GM23248 (cell line): ENCODE data around the gene CDC73. TPM values are rescaled to one million over a fixed set of nuclear protein-coding genes. Genes with fewer than 3 reads are reported as not detected.

Experiments
- DNase-seq: peaks from one replicate; pipeline ENCODE4 v3.0.0-alpha.2; 2015
- H2AFZ ChIP-seq: fragments of 200-600 bp; sonication (generic); 2 replicates; pipeline ENCODE4 v1.6.1; 2016; ENCODE audit warnings: antibody characterized with exemption
- H3F3A ChIP-seq: fragments of 200-600 bp; sonication (generic); 2 replicates; pipeline ENCODE4 v1.6.1; 2016; ENCODE audit warnings: mild to moderate bottlenecking, antibody characterized with exemption, mixed run types; ENCODE audit not compliant: insufficient read depth
- H3K27ac ChIP-seq: fragments of 200-600 bp; sonication (generic); 2 replicates; pipeline ENCODE4 v1.5.1; 2016; ENCODE audit warnings: mild to moderate bottlenecking
- H3K27me3 ChIP-seq: fragments of 200-600 bp; sonication (generic); replicated peaks from 2 replicates; pipeline ENCODE4 v1.6.1; 2016; ENCODE audit warnings: mild to moderate bottlenecking; ENCODE audit not compliant: insufficient read depth
- H3K36me3 ChIP-seq: fragments of 200-600 bp; sonication (generic); 2 replicates; pipeline ENCODE4 v1.6.1; 2016; ENCODE audit warnings: low read depth, mild to moderate bottlenecking
- H3K4me1 ChIP-seq: fragments of 200-600 bp; sonication (generic); 2 replicates; pipeline ENCODE4 v1.6.1; 2016; ENCODE audit warnings: mild to moderate bottlenecking; ENCODE audit not compliant: insufficient read depth
- H3K4me2 ChIP-seq: fragments of 200-600 bp; sonication (generic); one replicate; pipeline ENCODE4 v1.6.1; 2016; ENCODE audit warnings: mild to moderate bottlenecking; ENCODE audit not compliant: unreplicated experiment
- H3K4me3 ChIP-seq: fragments of 200-600 bp; sonication (generic); 2 replicates; pipeline ENCODE4 v1.5.1; 2016; ENCODE audit warnings: mild to moderate bottlenecking
- H3K79me2 ChIP-seq: fragments of 200-600 bp; sonication (generic); 2 replicates; pipeline ENCODE4 v1.6.1; 2016; ENCODE audit warnings: mild to moderate bottlenecking; ENCODE audit not compliant: insufficient read depth
- H3K9ac ChIP-seq: fragments of 200-600 bp; sonication (generic); 2 replicates; pipeline ENCODE4 v1.6.1; 2016; ENCODE audit warnings: mild to moderate bottlenecking
- H3K9me2 ChIP-seq: fragments of 200-600 bp; sonication (generic); 2 replicates; pipeline ENCODE4 v1.6.1; 2016; ENCODE audit warnings: mixed run types, mild to moderate bottlenecking, moderate library complexity; ENCODE audit not compliant: insufficient read depth
- H3K9me3 ChIP-seq: fragments of 200-600 bp; sonication (generic); one replicate; pipeline ENCODE4 v1.6.1; 2017; ENCODE audit warnings: low read depth
- H4K20me1 ChIP-seq: fragments of 200-600 bp; sonication (generic); 2 replicates; pipeline ENCODE4 v1.6.0; 2016; ENCODE audit not compliant: insufficient read depth
- EZH2 ChIP-seq: fragments of 200-600 bp; sonication (generic); IDR thresholded peaks from 2 replicates; pipeline ENCODE4 v1.6.1; 2018; ENCODE audit warnings: antibody characterized with exemption, mild to moderate bottlenecking; ENCODE audit not compliant: insufficient read depth, poor library complexity, severe bottlenecking
- EZH2phosphoT487 ChIP-seq: fragments of 200-600 bp; sonication (generic); IDR thresholded peaks from 2 replicates; pipeline ENCODE4 v1.6.1; 2018; ENCODE audit warnings: antibody characterized with exemption, moderate library complexity, mild to moderate bottlenecking, low read depth; ENCODE audit not compliant: insufficient read depth
- WGBS, 2 experiments: methylation state at CpG; one replicate each; pipeline ENCODE4 v1.1.6; 2015 to 2017; ENCODE audit warnings: low lambda C conversion rate in 2 of 2, low coverage in 1 of 2; ENCODE audit errors: missing lambda C conversion rate in 2 of 2; 5-methylcytosine and 5-hydroxymethylcytosine counted together
- in situ Hi-C: fragments of 300-500 bp; cut with MboI; formaldehyde crosslinking; loops from 2 replicates; pipeline ENCODE4 v1.15.0; 2020
- polyA plus RNA-seq: library from polyadenylated mRNA; unstranded; fragments of >200 nt; fragmentation: Nextera tagmentation; extraction: Ambion mirVana; gene quantifications from 2 replicates; pipeline ENCODE4 v1.2.1, GENCODE V29; 2016
- total RNA-seq: library from RNA; depleted of rRNA; stranded (reverse); fragments of >200 nt; shearing (Covaris generic); gene quantifications from 2 replicates; pipeline ENCODE4 v1.2.3, GENCODE V29; 2014

The CDC73 gene
- total and polyA plus RNA-seq, 2 experiments from 2014 or later, result 29.1 to 50.9 TPM

DNA sequence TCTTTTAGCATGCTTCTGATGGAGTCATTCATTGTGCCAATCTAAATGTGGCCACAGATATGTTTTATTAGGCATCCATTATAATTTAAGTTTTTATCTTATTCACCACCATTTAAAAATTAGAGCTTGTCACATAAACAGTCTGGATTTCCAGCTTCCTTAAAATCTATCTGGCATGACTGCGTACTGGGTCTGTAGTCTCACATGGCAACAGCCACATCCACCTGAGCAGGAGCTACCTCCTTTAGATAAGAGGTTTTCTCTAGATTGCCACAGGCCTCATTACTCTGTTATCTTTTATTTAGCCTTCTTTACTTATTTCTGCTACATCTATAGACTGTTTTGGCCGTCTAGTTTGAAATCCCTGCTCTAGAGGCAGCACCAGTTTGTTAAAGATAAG, 35.5 kb downstream of the CDC73 start:
- Histone ChIP-seq H4K20me1 (no peaks in the 10 kb centered on the region), H3K9me3 (no peaks in the 10 kb centered on the region), H3K4me2 (no peak overlapping the region), H3K4me1 (peaks cover 7% of the 10 kb centered on the region; the same call in 1 of the 2 replicates), H3K79me2 (peaks cover 68% of the 10 kb centered on the region), H3K36me3 (peaks cover 26% of the 10 kb centered on the region), H2AFZ (no peak overlapping the region), H3K9ac (no peak overlapping the region), H3K4me3 (no peak overlapping the region), H3K27ac (no peak overlapping the region), H3K9me2 (no peaks in the 10 kb centered on the region), H3F3A (peaks cover 14% of the 10 kb centered on the region; the same call in 1 of the 2 replicates), H3K27me3 (no peaks in the 10 kb centered on the region)
- 98 to 100% methylated on average over 2 of the region's 2 CpGs for WGBS, 2 experiments
- no peak for DNase-seq
- in situ Hi-C loops, result no loop called here
- TF ChIP-seq EZH2phosphoT487 (no peak), EZH2 (no peak)

DNA sequence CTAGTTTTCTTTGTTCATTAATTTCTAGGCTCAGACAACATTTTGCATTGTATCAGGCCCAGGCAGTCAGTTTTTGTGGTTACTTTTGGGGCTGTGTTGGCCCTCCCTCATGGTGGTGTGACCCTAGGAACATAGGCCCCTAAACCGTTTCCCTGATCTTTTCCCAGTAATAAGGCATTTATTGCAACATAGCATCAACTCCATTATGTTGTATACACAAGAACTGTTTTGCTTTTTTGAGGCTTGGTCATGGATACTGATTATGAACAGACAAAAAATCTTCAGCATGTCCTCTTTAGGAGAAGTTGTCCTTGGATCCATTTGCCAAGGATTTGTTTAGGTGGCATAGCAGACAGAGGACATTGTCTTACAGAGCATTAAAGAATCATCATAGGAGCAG, 54.3 kb downstream of the CDC73 start:
- H3F3A ChIP-seq, result peaks cover 7% of the 10 kb centered on the region; the same call in 1 of the 2 replicates
- no peaks in the 10 kb centered on the region for H4K20me1 ChIP-seq
- H3K4me3 ChIP-seq, result no peak overlapping the region
- no peak for TF ChIP-seq EZH2phosphoT487
- no peak for TF ChIP-seq EZH2
- peaks cover 97% of the 10 kb centered on the region for H3K79me2 ChIP-seq
- DNase-seq, result no peak
- peaks cover 4% of the 10 kb centered on the region for H3K4me1 ChIP-seq
- 83 to 94% methylated on average over 1 of the region's 1 CpG for WGBS, 2 experiments
- no peak overlapping the region for H3K9ac ChIP-seq
- no peaks in the 10 kb centered on the region for H3K27me3 ChIP-seq
- no peak overlapping the region for H3K27ac ChIP-seq
- no peaks in the 10 kb centered on the region for H3K9me2 ChIP-seq
- H2AFZ ChIP-seq, result no peak overlapping the region
- no peak overlapping the region for H3K4me2 ChIP-seq
- in situ Hi-C loops, result no loop called here
- no peaks in the 10 kb centered on the region for H3K9me3 ChIP-seq
- no peaks in the 10 kb centered on the region for H3K36me3 ChIP-seq

DNA sequence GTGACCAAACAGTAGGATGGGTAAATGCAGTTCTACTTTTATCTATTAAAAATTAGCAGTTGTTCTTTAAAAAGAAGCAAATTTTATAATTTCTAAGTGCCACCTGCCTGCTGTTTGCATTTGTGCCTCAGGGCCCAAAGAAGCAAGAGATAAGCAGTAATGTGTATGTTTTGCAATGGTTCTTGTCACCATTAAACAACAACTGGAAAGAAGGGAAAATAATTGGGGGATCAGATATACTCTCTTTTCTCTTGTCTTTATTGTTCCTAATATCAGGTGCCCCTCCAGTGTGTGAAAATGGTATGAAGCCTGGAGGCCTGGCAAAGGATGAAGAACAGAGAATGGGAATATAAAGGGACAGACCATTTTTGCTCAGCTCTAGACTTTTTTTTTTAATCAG, 55.0 kb downstream of the CDC73 start:
- Histone ChIP-seq H3K36me3 (no peaks in the 10 kb centered on the region), H3K4me1 (peaks cover 10% of the 10 kb centered on the region), H3K27ac (no peak overlapping the region), H4K20me1 (no peaks in the 10 kb centered on the region), H3K9ac (no peak overlapping the region), H3K4me3 (no peak overlapping the region), H3F3A (peaks cover 14% of the 10 kb centered on the region), H3K9me3 (no peaks in the 10 kb centered on the region), H3K9me2 (no peaks in the 10 kb centered on the region), H3K79me2 (peaks cover 97% of the 10 kb centered on the region), H3K4me2 (no peak overlapping the region), H3K27me3 (no peaks in the 10 kb centered on the region), H2AFZ (no peak overlapping the region)
- in situ Hi-C loops, result no loop called here
- no peak for DNase-seq
- TF ChIP-seq EZH2 (no peak), EZH2phosphoT487 (no peak)

DNA sequence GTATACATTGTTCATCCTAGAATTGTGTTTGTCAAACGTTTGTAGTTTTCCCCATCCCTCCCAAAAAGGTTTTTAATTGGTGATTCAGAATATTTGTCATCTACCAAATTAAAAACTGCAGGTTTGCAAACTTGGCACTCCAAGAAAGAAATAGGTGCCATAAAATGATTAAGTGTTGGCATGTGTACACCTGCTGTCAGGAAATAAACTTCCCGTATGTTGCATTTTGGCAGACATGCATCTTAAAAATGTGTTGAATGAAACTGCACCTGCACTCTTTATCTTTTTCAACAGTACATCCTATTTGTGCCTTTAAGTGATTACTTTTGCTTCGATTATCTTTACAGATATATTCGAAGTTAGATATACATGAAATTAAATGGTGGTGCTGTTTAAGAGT, 57.3 kb downstream of the CDC73 start:
- Histone ChIP-seq H2AFZ (no peak overlapping the region), H4K20me1 (no peaks in the 10 kb centered on the region), H3K27me3 (no peaks in the 10 kb centered on the region), H3K9me2 (no peaks in the 10 kb centered on the region), H3F3A (peaks cover 16% of the 10 kb centered on the region), H3K9me3 (no peaks in the 10 kb centered on the region), H3K27ac (no peak overlapping the region), H3K9ac (no peak overlapping the region), H3K79me2 (peaks cover 96% of the 10 kb centered on the region), H3K4me3 (no peak overlapping the region), H3K4me2 (no peak overlapping the region), H3K4me1 (peaks cover 32% of the 10 kb centered on the region), H3K36me3 (no peaks in the 10 kb centered on the region)
- TF ChIP-seq EZH2phosphoT487, result no peak
- 84 to 87% methylated on average over 4 of the region's 4 CpGs for WGBS, 2 experiments
- DNase-seq, result no peak
- in situ Hi-C loops, result no loop called here

DNA sequence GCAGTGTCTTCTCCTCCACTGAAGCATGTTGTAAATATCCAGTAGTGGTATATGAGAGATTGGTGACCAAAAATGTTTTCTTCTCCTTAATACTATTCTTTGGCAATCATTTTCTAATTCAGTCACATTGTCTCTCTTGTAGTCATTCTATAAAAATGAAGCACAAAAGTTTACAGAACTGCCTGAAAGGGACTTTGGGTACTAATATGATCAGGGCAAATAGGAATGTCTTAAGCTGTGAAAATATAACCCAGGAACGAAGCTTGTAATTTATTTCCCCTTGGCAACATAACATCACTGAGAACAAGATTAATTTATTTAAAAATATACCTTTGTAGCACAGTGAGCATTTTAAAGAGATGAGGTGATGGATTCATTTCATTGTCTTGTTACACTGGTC, 59.7 kb downstream of the CDC73 start:
- in situ Hi-C loops, result no loop called here
- TF ChIP-seq EZH2phosphoT487, result no peak
- Histone ChIP-seq H2AFZ (no peak overlapping the region), H3K9me2 (no peaks in the 10 kb centered on the region), H3K4me1 (peaks cover 55% of the 10 kb centered on the region), H3K27ac (peak overlapping the region; percentile 56), H4K20me1 (no peaks in the 10 kb centered on the region), H3F3A (peaks cover 26% of the 10 kb centered on the region), H3K9ac (peak overlapping the region; percentile 13; the same call in 1 of the 2 replicates), H3K4me3 (no peak overlapping the region; the same call in 1 of the 2 replicates), H3K79me2 (peaks cover 96% of the 10 kb centered on the region), H3K9me3 (no peaks in the 10 kb centered on the region), H3K4me2 (peak overlapping the region; percentile 16), H3K36me3 (no peaks in the 10 kb centered on the region), H3K27me3 (no peaks in the 10 kb centered on the region)
- peak; percentile 41 for DNase-seq
- 8% methylated on average over 1 of the region's 1 CpG for WGBS, 2 experiments
